NCI-H128 (cell line): ENCODE measurements around the gene KLC3.

Experiments used
- DNase-seq: peaks from one replicate; lab custom pipeline; 2025; ENCODE audit not compliant: unreplicated experiment; lab: John Stamatoyannopoulos, UW

The KLC3 gene

DNA sequence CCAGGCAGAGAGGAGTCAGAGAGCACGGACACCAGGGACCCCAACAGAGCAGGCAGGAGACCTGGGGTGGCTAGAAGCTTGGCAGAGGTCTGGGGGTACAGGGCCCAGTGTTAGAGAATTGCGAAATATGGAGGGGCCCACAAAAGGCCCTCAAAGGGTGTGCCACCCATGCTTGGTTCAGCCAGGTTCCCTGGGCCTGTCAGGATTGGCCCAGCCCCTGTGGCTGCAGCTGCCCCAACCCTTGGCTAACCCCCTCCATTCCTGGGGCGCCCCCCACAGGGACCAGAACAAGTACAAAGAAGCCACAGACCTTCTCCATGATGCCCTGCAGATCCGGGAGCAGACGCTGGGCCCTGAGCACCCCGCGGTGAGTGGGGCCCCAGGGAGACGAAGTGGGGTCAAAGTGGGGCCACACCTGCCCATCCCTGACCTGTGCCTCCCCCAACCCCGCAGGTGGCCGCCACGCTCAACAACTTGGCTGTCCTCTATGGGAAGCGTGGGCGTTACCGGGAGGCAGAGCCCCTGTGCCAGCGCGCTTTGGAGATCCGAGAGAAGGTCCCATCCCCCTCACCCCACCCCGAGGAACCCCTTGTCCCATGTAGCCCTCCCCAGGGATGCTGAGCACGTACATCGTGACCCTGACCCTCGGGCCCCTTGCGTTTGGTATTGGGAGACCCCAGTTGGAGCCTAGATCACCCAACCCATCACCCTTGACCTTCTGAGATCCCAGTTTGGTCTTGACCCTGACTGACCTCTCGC lies 8.0 kb downstream of the KLC3 start:
- no peak for DNase-seq

DNA sequence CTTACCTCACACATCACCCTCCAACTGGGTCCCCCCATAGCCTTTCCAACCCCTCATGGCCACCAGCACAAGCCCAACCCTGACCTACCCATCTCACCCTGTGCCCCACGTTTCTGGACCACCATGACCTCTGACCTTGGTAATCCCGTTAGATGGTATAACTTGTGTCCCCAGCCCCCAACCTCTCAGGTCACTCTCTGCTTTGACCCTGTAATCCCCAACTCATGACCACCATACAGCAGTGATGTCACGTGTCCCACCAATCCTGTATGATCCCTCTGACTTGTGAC lies 8.5 kb downstream of the KLC3 start:
- DNase-seq, result no peak

DNA sequence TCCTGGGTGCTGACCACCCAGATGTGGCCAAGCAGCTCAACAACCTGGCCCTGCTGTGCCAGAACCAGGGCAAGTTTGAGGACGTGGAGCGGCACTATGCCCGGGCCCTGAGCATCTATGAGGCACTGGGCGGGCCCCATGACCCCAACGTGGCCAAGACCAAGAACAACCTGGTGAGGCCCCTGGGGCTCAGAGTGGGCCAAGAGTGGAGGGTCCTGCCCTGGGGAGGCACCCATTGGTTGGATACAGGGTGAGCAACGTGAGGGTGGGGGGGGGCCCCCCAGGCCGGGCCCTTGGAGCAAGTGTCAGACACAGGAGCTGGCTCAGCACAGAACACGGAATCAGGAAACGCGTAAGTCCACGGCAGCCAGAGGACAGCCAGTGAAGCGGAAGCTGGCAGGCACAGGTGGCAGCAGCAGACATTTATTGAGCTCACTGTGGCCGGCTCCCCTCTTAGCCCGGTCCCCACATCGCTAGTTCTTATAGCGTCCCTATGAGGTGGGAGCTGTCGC lies 8.9 kb downstream of the KLC3 start:
- no peak for DNase-seq

DNA sequence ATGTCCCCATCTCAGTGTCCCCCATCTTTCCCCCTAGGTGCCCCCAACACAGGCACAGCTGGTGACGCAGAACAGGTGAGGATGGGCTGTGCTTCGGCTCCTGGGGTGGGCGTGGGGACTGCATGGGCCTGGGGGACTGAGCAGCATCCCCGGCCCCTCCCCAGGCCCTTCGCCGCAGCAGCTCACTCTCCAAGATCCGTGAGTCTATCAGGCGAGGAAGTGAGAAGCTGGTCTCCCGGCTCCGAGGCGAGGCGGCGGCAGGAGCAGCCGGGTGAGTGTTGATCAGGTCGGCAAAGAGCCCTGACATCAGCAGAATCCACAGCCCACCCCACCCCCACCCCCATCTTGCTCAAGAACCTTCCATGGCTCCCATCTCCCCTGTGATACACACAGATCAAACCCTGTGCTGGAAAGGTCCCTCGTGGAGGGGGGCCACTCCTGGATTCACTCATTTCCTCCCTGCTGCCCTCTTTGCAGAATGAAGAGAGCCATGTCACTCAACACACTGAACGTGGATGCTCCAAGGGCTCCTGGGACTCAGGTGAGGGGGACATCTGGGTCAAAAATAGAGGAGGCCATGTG lies 10.0 kb downstream of the KLC3 start:
- DNase-seq, result no peak

DNA sequence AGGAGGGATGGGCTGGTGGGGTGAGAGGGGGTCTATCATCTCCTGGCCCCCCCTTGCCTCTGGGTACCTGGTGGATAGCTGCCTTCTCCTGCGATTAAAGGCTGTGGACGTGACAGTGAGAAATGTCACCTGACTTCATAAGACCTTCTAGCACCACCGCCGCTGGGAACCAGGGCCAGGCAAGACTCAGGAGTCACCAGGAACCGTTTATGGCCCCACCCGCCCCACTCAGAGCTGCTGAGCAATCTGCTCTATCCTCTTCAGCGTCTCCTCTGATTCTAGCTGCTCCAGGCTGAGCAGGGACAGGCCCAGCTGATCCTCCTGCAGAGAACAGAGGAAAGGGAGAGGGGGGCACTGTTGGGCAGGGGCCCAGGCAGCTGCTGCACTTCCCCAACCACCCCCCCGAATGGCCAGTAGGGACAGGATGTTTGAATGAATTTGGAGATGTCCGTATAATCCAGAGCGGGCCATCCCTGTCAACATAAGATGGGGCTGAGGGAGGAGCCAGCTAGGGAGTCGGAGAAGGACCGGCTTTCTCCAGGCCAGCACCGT lies 10.9 kb downstream of the KLC3 start:
- DNase-seq, result no peak

DNA sequence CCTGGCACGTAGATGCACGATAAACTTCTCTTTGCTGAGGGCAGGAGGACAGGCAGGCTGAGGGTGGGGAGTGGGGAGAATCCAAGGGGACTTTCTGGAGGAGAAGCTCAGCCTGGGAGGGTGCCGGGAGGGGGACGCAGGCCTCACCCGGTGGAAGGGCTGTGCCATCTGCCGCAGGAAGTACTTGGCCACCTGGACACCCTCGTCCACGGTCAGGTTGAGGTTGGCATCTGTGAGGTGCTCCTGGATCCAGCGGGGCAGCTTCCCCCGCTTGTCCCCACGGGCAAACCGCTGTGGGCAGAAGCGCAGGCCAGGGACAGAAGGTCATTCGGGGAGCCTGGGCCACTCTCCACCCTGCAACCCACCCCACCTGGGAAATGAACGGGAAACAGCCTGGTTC lies 11.5 kb downstream of the KLC3 start:
- no peak for DNase-seq

DNA sequence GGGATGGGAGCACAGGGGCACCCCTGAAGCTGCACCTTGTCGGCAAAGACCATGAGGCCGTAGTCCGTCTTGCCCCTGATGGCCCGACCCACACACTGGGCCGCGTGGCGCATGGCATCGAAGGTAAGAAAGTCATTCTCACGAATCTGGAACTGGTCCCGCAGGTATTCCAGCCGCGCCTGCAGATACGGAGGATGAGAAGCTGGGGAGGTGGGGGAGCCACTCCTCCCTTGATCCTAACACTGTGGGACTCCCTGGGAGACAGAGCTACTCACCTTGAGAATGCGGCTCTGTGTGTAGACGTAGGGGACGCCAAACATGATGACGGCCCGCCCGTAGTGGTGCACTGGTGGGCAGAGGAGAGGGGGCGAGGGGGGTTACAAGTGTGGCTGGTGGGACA lies 11.9 kb downstream of the KLC3 start:
- no peak for DNase-seq

DNA sequence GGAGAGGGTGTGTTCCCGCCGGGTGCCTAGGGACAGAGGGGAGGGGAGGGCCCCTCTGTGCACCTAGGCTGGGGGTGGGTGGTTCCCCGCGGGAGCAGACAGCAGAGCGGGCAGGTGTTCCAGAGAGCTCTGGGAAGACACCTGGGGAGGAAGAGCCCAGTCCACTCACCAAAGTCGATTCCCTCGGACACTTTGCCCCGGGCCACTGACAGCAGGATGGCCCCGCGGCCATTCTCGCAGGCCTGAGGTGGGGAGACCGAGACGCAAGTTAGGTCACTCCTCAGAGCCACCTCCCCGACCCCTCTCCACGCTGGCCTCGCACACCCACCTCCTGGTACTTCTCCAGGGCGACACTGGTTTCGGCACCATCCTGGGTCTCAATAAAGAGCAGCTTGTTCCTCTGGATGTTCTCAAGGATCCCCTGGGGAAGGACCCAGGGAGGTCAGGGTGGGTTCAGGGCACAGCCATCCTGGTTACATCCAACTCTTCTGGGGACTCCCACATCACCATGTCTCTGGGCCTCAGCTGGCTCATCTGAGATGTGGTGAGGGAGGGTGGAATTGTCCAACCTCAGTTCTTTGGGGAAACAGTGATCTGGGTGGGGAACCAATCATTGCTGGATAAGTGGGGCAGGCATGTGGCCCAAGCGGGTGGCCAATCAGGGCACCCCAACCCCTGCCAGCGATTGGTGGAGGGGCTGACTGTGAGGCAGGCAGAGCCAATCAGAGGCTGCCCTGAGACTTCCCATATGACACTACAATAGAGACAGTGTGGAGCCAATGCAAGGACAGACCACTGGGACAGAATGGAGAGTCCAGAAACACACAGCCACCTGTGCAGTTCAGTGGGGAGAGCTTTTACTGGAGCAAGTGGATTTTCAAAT lies 12.6 kb downstream of the KLC3 start:
- DNase-seq, result no peak

DNA sequence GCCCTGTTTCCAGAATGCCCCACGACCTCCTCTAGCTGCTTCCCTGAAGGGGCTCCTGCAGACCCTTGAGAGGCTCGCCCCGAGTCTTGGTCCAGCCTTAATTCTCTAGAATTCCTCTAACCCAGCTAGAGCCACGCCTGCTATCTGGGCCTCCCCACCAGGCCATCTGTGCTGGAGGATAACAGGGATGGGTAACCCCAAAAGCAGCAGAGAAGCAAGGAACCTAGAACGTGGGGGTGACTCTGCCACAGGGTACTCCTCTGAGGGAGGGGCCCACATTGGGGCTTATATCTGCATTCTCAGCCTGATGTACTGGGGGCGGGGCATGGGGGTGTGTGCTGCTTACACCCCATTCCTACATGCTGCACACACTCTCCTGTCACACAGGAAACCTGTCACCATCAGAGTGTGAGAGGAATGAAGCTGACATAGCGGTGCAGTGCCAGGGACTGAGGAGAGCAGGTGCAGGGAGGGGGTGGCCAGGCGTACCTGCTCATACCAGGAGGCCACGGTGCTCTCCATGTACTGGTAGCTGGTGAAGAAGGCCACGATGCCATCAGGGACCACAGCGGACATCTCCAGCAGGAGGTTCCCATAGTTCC lies 13.8 kb downstream of the KLC3 start:
- DNase-seq, result no peak

DNA sequence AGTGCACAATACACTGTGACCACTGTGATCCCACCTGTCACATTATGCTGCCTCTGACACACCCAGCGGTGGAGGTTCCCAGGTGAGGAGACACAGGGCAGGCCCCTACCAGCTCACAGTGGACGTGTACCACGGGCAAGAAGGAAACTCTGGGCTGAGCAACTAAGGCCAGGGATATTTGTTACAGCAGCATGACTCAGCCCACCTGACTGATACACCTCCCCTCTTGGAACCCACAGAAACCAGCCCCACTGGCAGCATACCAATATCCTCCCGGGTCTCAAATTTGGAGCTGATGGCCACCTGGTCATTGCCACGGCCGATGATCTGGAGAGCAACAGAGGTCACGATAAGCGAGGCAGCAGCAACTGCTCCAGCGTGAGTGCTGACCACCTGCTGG lies 14.9 kb downstream of the KLC3 start:
- no peak for DNase-seq

DNA sequence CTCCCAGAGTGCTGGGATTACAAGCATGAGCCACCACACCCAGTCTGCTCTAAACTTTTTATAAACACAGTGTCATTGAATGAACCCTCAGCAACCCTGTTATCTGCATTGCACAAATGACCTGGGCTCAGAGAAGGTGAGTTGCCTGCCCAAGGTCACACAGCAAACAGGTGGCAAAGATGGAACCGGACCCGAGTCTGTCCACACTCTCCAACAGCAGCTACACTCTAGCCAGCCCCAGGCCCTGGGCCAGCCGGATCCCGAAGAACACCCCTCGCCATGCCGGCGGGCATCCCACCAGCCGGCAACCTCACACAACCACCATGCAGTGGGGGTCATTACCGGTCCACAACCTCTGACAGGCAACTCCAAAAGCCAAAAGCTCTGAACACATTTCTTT lies 15.4 kb downstream of the KLC3 start:
- no peak for DNase-seq

DNA sequence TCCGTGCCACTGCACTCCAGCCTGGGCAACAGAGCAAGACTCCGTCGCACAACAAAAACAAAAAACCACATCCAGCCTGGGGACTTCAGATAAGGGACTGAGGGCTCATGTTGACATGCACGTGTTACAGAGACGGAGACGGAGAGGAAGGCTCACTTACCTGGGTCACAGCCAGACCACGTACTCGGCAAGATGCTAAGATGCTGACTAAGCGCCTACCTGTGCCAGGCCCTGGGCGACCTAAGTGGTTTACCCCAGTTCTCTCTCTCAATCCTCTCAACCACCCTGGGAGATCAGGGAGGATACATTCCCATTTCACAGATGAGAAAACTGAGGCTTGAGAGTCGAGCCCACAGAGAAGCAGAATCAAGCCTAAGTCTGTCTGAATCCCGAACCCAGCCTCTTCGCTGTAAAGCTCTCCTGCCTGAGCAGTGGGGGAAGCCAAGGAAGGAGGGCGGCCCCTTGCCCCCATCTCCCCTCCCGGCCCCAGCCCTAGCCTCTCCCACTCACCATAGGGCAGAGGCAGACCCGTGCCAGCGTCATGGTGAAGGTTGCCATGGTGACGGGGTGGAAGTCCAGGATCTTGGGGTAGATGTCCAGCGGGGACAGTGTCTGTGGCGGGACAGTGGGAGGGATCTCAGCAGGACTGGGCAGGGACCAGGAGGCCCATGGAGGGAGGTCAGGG lies 16.4 kb downstream of the KLC3 start:
- DNase-seq, result no peak

DNA sequence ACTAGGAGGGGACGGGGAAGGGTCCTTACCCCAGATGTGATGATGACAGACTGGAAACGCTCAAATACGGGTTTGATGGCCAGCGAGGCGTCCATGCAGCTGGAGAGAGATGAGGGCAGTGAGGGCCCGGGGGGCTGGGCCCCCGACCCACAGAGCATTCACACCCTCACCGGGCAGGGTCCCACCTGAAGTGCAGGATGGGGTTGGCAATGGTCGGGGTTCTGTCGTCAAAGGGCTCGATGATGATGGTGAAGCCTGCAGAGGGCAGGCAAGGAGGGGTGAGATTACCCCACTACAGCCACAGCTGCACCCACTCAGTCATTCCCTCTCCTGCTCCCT lies 16.9 kb downstream of the KLC3 start:
- no peak for DNase-seq

DNA sequence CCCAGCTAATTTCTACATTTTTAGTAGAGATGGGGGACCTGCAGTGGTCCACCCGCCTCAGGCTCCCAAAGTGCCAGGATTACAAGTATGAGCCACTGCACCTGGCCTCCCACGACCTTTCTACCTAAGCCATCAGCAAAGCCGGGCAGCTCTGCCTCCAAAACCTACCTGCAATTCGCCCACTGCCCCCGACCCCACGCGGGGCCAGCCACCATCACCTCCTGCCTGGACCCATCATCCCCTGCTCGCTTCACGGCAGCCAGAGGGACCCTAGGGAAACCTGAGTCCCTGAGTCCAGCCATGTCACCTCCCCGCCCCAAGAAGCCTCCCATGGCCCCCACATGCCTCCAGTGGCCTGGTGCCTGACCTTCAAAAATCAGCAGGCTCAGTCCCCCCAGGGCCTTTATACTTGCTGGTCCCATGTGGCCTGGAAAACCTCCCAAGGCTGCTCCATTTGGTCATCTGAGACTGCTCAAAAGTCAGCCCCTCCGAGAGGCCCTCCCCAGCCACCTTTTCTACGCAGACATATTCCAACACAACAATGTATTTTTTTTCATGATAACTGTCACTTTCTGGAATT lies 17.8 kb downstream of the KLC3 start:
- DNase-seq, result no peak

DNA sequence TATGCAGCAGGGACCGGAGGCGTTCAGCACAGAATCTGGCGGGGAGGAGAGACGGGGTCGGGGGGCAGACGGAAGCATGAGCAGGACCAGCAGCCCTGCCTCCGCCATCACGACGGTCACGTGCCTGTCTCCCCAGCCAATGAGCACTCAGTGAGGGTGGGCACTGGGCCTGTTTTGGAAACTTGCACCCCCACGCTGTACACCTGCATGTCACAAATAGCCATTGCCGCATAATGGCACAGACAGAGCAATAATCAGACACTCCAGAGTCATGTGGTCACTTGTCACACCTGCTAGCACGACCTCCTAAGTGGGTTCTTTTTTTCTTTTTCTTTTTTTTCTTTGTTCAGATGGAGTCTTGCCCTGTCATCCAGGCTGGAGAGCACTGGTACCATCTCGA lies 21.1 kb downstream of the KLC3 start:
- DNase-seq, result no peak

DNA sequence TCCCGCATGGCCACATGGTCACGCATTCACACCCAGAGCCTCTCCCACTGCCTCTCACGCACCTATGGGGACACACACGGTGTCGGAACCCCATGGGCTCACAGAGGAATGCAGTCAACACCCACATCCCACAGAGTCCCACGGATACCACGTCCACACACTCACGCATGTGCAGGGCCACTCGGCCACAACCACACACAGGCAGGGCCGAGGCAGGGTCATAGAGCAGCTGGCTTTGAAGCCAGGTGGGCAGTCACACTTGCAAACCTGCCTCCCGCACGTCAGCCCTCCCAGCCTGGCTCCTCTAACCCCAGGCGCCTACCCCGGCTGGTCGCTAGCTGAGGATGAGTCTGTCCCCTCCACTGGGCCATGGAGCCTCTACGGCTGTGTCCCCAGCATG lies 21.7 kb downstream of the KLC3 start:
- no peak for DNase-seq

DNA sequence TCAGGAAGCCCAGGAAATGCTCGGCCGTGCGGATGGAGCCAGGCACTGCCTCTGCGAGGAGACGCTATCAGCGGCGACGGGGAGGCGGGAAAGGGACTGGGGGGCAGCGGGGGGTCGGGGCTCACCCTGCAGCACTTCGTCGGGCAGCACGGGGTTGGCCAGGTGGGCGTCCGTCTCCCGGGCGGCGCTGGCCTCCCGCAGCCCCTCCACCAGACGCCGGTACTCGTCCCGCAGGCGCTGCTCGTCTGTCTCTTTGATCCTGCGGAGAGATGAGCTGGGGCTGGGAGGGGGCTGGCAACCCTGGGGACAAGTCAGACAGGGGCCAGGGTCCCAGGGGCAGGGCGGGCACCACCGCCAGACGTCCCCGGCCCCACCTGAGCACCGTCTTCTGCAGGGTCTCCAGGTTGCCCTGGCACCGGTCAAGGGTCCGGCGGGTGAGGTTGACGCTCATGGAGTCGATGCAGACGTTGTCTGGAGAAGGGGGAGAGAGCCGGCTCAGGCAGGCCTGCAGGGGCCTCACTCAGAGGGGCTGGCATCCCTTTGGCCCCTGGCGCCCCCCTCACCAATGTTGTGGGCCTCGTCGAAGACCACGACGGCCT lies 23.4 kb downstream of the KLC3 start:
- DNase-seq, result no peak

DNA sequence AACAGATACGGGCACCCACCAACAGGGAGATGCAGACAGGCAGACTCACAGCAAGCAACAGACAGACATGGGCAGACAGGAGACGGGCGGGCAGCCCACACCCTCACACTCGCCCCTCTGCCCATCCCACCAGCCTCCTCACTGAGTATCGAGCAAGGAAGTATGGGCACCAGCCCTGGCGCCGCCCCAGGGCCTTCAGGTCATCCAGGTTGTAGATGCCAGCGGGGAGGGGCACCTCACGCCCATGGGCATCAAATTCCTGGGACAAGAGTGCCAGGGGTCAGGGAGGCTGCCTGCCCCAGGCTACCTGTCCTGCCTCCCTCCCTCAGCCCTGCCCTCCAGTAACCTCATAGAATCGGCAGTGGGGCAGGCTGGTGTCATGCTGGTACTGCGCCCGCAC lies 24.1 kb downstream of the KLC3 start:
- no peak for DNase-seq

DNA sequence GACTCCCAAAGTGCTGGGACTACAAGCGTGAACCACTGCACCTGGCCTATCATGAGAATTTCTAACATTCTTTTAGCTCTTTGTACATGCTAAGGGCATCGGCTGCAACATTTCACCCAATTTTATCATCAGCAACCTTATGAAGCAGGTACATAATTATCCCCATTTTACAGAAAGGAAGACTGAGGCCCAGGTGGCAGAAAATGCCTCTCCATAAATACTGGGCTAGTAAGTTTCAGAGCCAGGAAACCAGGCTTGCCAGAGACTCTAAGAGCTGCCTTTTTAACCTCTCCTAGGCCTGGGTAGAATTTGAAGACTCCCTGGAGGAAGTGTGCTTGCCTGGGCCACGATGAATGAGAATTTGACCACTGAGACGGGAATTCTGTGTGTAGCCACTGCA lies 27.6 kb downstream of the KLC3 start:
- DNase-seq, result no peak

DNA sequence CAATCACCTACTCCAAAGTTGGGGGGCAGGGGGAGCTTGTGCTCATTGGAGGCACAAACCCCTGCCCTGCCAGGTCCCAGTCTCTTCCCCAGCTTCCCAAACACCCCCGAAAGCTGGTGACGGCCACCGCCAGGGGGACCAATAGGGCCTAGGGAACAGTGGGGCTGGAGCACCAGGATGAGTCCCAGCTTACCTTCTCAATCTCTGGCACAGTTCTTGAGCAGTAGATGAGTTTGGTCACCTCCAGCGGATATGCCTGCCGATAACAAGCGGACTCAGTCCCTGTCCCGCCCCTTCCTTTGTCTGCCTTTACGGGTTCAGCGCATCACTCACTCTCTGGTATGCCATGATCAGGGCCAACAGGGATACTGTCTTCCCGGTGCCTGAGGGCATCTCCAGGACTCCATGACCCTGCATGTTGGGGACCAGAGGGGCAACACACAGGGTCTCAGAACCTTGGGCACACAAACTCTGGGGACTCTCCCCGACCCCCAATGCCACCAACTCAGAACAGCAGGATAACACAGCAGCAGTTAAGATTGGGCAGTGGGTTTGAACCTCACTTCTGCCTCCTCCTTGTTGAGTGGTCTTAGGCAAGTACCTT lies 28.3 kb downstream of the KLC3 start:
- no peak for DNase-seq
